Measurements from ENCODE around the gene GJA4. TPM values are rescaled to one million over a fixed set of nuclear protein-coding genes. Genes with fewer than 3 reads are reported as not detected.

Gene GJA4
- total RNA-seq, 1 donor from 2014 or later = 22.3 TPM

- TF ChIP-seq CTCF (conservative IDR thresholded peaks at IDR 0.05) = no peak
- Mint-ChIP-seq H3K27ac (ENCODE audit: unreplicated experiment) (no peak overlapping the region), H3K4me1 (peaks cover 4% of the 10 kb centered on the region), H3K4me3 (no peak overlapping the region), H3K27me3 (ENCODE audit: low read depth) (peaks cover 51% of the 10 kb centered on the region), H3K9me3 (no peaks in the 10 kb centered on the region), H3K36me3 (ENCODE audit: low read depth) (no peaks in the 10 kb centered on the region)
- DNase-seq (ENCODE audit: low read depth, low spot score) = no peak
These were observed 15.1 kb upstream of the GJA4 start for GRCh38 chr1:34777519-34778321.

GRCh38 chr1:34778381-34778780 lies 14.4 kb upstream of the GJA4 start:
- Mint-ChIP-seq H3K36me3 (ENCODE audit: low read depth) (no peaks in the 10 kb centered on the region), H3K4me1 (peaks cover 4% of the 10 kb centered on the region), H3K9me3 (no peaks in the 10 kb centered on the region), H3K27ac (ENCODE audit: unreplicated experiment) (no peak overlapping the region), H3K27me3 (ENCODE audit: low read depth) (peaks cover 57% of the 10 kb centered on the region), H3K4me3 (no peak overlapping the region)
- no peak for TF ChIP-seq CTCF (conservative IDR thresholded peaks at IDR 0.05)
- no peak for DNase-seq (ENCODE audit: low read depth, low spot score)

GRCh38 chr1:34779005-34779404 lies 13.8 kb upstream of the GJA4 start:
- Mint-ChIP-seq H3K4me1 (peaks cover 4% of the 10 kb centered on the region), H3K27me3 (ENCODE audit: low read depth) (peaks cover 64% of the 10 kb centered on the region), H3K9me3 (no peaks in the 10 kb centered on the region), H3K27ac (ENCODE audit: unreplicated experiment) (no peak overlapping the region), H3K4me3 (no peak overlapping the region), H3K36me3 (ENCODE audit: low read depth) (no peaks in the 10 kb centered on the region)
- TF ChIP-seq CTCF (conservative IDR thresholded peaks at IDR 0.05) = no peak
- DNase-seq (ENCODE audit: low read depth, low spot score) = no peak

GRCh38 chr1:34779526-34779925 lies 13.3 kb upstream of the GJA4 start:
- TF ChIP-seq CTCF (conservative IDR thresholded peaks at IDR 0.05) = no peak
- no peaks in the 10 kb centered on the region for H3K36me3 Mint-ChIP-seq (ENCODE audit: low read depth)
- DNase-seq (ENCODE audit: low read depth, low spot score) = no peak
- peaks cover 69% of the 10 kb centered on the region for H3K27me3 Mint-ChIP-seq (ENCODE audit: low read depth)
- H3K4me3 Mint-ChIP-seq = no peak overlapping the region
- H3K27ac Mint-ChIP-seq (ENCODE audit: unreplicated experiment) = no peak overlapping the region
- H3K4me1 Mint-ChIP-seq = peaks cover 4% of the 10 kb centered on the region
- H3K9me3 Mint-ChIP-seq = no peaks in the 10 kb centered on the region

- Mint-ChIP-seq H3K4me3 (no peak overlapping the region), H3K36me3 (ENCODE audit: low read depth) (no peaks in the 10 kb centered on the region), H3K27me3 (ENCODE audit: low read depth) (peaks cover 73% of the 10 kb centered on the region), H3K27ac (ENCODE audit: unreplicated experiment) (no peak overlapping the region), H3K4me1 (peaks cover 4% of the 10 kb centered on the region), H3K9me3 (no peaks in the 10 kb centered on the region)
- no peak for DNase-seq (ENCODE audit: low read depth, low spot score)
- TF ChIP-seq CTCF (conservative IDR thresholded peaks at IDR 0.05) = no peak
These were observed 12.8 kb upstream of the GJA4 start for GRCh38 chr1:34779962-34780361.

Data from neural crest cell (in vitro differentiated cells).